ENCODE measurements around the gene MPIG6B. TPM values are rescaled to one million over a fixed set of nuclear protein-coding genes. Genes with fewer than 3 reads are reported as not detected.

The MPIG6B gene
- total RNA-seq, 2 experiments from 2014 or later, result not detected

Small RNA genes within 50 kb of the gene (microRNA-seq; reads per million reads assigned to microRNA genes)
- not detected for gene MIR4646 (ENCODE audit: borderline microRNAs expressed, borderline number of aligned reads, borderline replicate concordance)

Other genes starting within 250 kb of the MPIG6B start
- gene MICB, start 225.2 kb upstream of the MPIG6B start, total RNA-seq, result 10 to 100 TPM; 21.1 to 23.2 TPM
- not detected for gene MCCD1, start 194.4 kb upstream of the MPIG6B start, total RNA-seq
- gene DDX39B, start 181.4 kb upstream of the MPIG6B start, total RNA-seq, result 100 to 1,000 TPM; 538 to 547 TPM
- gene ATP6V1G2, start 176.8 kb upstream of the MPIG6B start, total RNA-seq, result 1 to 10 TPM; 1.4 to 1.6 TPM
- 10 to 100 TPM; 18.5 to 21.5 TPM for gene NFKBIL1, start 175.8 kb upstream of the MPIG6B start, total RNA-seq
- gene LTA, start 151.1 kb upstream of the MPIG6B start, total RNA-seq, result 100 to 1,000 TPM; 696 to 733 TPM
- 100 to 1,000 TPM; 165 to 167 TPM for gene TNF, start 147.8 kb upstream of the MPIG6B start, total RNA-seq
- 100 to 1,000 TPM; 161 to 164 TPM for gene LTB, start 140.9 kb upstream of the MPIG6B start, total RNA-seq
- 10 to 100 TPM; 15.7 to 16.9 TPM for gene LST1, start 137.1 kb upstream of the MPIG6B start, total RNA-seq
- gene NCR3, start 130.4 kb upstream of the MPIG6B start, total RNA-seq, result 10 to 100 TPM; 11.7 to 12.2 TPM
- gene AIF1, start 108.1 kb upstream of the MPIG6B start, total RNA-seq, result 10 to 100 TPM; 26.1 to 29.0 TPM
- gene PRRC2A, start 102.7 kb upstream of the MPIG6B start, total RNA-seq, result 100 to 1,000 TPM; 246 to 257 TPM
- 100 to 1,000 TPM; 351 to 354 TPM for gene BAG6, start 70.7 kb upstream of the MPIG6B start, total RNA-seq
- gene APOM, start 67.5 kb upstream of the MPIG6B start, total RNA-seq, result 1 to 10 TPM; 2.9 to 3.1 TPM
- gene C6orf47, start 62.6 kb upstream of the MPIG6B start, total RNA-seq, result 10 to 100 TPM; 15.8 to 16.9 TPM
- gene GPANK1, start 58.4 kb upstream of the MPIG6B start, total RNA-seq, result 10 to 100 TPM; 31.6 to 32.3 TPM
- 100 to 1,000 TPM; 227 to 234 TPM for gene CSNK2B, start 57.3 kb upstream of the MPIG6B start, total RNA-seq
- 10 to 100 TPM in 1 of 2 experiments, 1 to 10 TPM in 1; 9.2 to 11.6 TPM for gene LY6G5B, start 53.4 kb upstream of the MPIG6B start, total RNA-seq
- gene LY6G5C, start 42.3 kb upstream of the MPIG6B start, total RNA-seq, result 1 to 10 TPM; 1.4 to 1.8 TPM
- gene ABHD16A, start 20.0 kb upstream of the MPIG6B start, total RNA-seq, result 10 to 100 TPM; 29.1 to 29.6 TPM
- not detected for gene LY6G6F, start 16.5 kb upstream of the MPIG6B start, total RNA-seq
- gene LY6G6D, start 8.0 kb upstream of the MPIG6B start, total RNA-seq, result not detected
- gene LY6G6C, start 1.6 kb upstream of the MPIG6B start, total RNA-seq, result not detected
- 1 to 10 TPM; 6.2 to 6.6 TPM for gene DDAH2, start 5.9 kb downstream of the MPIG6B start, total RNA-seq
- gene CLIC1, start 13.2 kb downstream of the MPIG6B start, total RNA-seq, result 100 to 1,000 TPM; 430 to 442 TPM
- gene MSH5, start 16.6 kb downstream of the MPIG6B start, total RNA-seq, result 10 to 100 TPM; 80.9 to 83.8 TPM
- 10 to 100 TPM; 11.3 to 13.2 TPM for gene SAPCD1, start 39.3 kb downstream of the MPIG6B start, total RNA-seq
- 1 to 10 TPM; 2.0 to 2.1 TPM for gene VWA7, start 54.0 kb downstream of the MPIG6B start, total RNA-seq
- 100 to 1,000 TPM; 141 to 153 TPM for gene VARS1, start 72.4 kb downstream of the MPIG6B start, total RNA-seq
- 100 to 1,000 TPM; 142 to 143 TPM for gene LSM2, start 83.6 kb downstream of the MPIG6B start, total RNA-seq
- 1 to 10 TPM; 2.0 TPM for gene HSPA1L, start 91.9 kb downstream of the MPIG6B start, total RNA-seq
- 10 to 100 TPM; 68.5 to 69.9 TPM for gene HSPA1A, start 92.2 kb downstream of the MPIG6B start, total RNA-seq
- 10 to 100 TPM; 59.5 to 62.3 TPM for gene HSPA1B, start 104.4 kb downstream of the MPIG6B start, total RNA-seq
- gene NEU1, start 139.4 kb downstream of the MPIG6B start, total RNA-seq, result 10 to 100 TPM; 13.0 to 13.4 TPM
- under 1 TPM in 1 of 2 experiments, not detected in 1; 0.17 TPM for gene SLC44A4, start 155.6 kb downstream of the MPIG6B start, total RNA-seq
- gene EHMT2, start 174.3 kb downstream of the MPIG6B start, total RNA-seq, result 10 to 100 TPM; 45.5 to 46.0 TPM
- gene ZBTB12, start 178.7 kb downstream of the MPIG6B start, total RNA-seq, result 1 to 10 TPM; 1.8 to 2.0 TPM
- gene C2, start 204.3 kb downstream of the MPIG6B start, total RNA-seq, result 1 to 10 TPM in 1 of 2 experiments, under 1 TPM in 1; 0.97 to 1.0 TPM
- gene CFB, start 222.7 kb downstream of the MPIG6B start, total RNA-seq, result under 1 TPM; 0.76 to 0.82 TPM
- 10 to 100 TPM; 87.1 to 89.0 TPM for gene NELFE, start 235.6 kb downstream of the MPIG6B start, total RNA-seq
- gene SKIC2, start 235.8 kb downstream of the MPIG6B start, total RNA-seq, result 100 to 1,000 TPM in 1 of 2 experiments, 10 to 100 TPM in 1; 95.7 to 101 TPM
- gene DXO, start 248.8 kb downstream of the MPIG6B start, total RNA-seq, result 10 to 100 TPM; 10.8 to 12.3 TPM